Astrocyte of the spinal cord (primary cell): ENCODE results near the gene RPS27L.

Source experiments
- DNase-seq: peaks from one replicate; pipeline ENCODE4 v3.0.0; 2011; ENCODE audit warnings: low read depth, low spot score
- H3K4me3 ChIP-seq: 2 replicates; pipeline ENCODE4 v1.5.1; 2011; ENCODE audit warnings: low read depth, mild to moderate bottlenecking, low read length, moderate library complexity
- in situ Hi-C: cut with HindIII; loops from 2 replicates; pipeline ENCODE4 v1.10.0; 2017; ENCODE audit warnings: low sequenced_read_pairs
- TF ChIP-seq, protein P1 (sequence below): IDR thresholded peaks from 2 replicates; pipeline ENCODE4 v1.5.1; 2012; ENCODE audit warnings: low read depth, mild to moderate bottlenecking, low read length, inconsistent platforms

The RPS27L gene

DNA sequence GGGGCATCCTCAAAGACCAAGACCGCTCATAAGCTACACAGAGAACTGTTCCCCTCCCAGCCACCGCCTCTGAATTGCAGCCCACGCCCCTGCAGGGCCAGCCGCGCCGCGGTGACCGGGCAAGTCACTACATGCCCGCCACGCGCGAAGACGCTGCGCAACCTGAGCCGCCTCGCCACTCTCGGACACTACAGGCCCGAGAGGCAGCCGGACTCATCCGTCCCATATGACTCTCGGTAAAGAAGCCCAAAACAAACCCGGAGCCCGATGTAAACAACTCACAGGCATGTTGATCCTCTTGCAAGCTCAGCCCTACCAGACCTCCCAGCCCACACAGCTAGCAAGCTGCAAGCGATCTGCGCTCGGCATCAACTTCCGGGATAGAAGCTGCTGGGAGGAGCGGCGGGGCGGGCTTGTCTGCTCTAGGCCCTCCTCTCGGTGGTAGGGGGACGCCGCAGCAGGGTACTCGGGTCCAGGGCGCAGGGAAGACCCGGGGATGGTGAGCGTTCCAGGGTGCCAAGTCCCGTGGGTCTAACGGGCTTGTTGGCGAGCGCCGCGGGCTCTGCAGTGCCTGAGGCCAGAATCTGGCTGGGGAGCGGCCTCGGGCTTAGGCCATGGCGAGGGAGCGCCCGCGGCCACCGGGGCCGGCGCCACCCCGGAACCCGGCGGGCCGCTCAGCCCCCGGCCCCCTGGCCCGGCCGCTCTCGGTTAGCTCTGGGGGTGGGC lies at the start of gene RPS27L:
Gene RPS27L, minus strand, starts transcription at position 360 of the 726 bp plus-strand sequence. Its CDS starts 72 bp downstream, at position 288.
- H3K4me3 ChIP-seq: peak within 1 kb of the TSS; percentile 78
- DNase-seq: peak; percentile 96
- TF ChIP-seq, protein P1, sequence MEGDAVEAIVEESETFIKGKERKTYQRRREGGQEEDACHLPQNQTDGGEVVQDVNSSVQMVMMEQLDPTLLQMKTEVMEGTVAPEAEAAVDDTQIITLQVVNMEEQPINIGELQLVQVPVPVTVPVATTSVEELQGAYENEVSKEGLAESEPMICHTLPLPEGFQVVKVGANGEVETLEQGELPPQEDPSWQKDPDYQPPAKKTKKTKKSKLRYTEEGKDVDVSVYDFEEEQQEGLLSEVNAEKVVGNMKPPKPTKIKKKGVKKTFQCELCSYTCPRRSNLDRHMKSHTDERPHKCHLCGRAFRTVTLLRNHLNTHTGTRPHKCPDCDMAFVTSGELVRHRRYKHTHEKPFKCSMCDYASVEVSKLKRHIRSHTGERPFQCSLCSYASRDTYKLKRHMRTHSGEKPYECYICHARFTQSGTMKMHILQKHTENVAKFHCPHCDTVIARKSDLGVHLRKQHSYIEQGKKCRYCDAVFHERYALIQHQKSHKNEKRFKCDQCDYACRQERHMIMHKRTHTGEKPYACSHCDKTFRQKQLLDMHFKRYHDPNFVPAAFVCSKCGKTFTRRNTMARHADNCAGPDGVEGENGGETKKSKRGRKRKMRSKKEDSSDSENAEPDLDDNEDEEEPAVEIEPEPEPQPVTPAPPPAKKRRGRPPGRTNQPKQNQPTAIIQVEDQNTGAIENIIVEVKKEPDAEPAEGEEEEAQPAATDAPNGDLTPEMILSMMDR: no peak
- in situ Hi-C loops: no loop called here

DNA sequence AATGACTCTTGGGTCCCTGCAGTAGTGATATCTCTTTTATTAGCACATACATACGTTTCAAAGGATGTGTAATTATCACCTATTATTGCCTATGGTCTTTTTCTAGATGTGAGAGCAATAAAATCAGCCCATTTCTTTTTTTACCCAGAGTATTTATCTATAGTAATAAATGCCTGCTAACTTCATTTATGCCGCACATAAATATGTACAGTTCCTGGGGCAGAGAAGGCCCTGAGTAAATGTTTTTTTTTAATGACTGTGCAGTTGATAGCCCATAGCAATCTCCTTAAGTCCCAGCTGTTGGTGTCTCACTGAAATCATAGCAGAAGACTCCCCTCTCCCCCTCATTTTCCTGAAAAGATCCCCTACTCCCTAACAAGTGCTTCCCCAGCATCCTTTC lies 48.8 kb upstream of the RPS27L start:
- no peak for DNase-seq
- TF ChIP-seq, protein P1: no peak
- in situ Hi-C loops: no loop called here
- no peak overlapping the region for H3K4me3 ChIP-seq

DNA sequence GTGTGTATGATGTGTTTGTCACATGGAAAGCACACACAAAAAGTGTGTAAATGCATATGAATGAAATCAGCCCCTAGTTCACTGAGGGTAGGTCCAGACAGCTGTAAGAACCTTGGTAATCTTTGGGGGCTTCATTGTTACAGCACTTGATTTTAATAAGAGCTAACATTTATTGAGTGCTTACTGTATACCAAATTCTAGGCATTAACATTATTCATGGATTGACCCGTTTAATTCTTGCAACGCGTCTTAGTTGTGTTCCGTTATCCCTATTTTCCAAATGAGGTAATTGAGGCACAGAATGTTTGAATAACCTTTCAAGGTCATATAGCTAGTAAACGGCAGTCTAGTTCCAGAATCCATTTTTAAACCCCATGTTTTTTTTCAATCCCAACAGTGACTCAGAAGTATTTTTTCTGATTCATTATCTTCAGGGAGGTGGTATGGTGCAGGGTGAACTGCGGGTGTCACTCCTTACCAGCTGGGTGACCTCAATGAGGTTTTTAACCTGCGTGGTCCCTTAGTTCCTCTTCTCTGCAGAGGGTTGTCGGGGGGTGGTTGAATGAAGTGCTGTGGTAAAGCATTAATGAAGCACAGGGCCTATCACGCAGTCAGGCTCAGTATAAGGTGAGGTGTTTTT lies 46.3 kb upstream of the RPS27L start:
- no peak overlapping the region for H3K4me3 ChIP-seq
- TF ChIP-seq, protein P1: no peak
- peak; percentile 51 for DNase-seq
- in situ Hi-C loops: no loop called here

DNA sequence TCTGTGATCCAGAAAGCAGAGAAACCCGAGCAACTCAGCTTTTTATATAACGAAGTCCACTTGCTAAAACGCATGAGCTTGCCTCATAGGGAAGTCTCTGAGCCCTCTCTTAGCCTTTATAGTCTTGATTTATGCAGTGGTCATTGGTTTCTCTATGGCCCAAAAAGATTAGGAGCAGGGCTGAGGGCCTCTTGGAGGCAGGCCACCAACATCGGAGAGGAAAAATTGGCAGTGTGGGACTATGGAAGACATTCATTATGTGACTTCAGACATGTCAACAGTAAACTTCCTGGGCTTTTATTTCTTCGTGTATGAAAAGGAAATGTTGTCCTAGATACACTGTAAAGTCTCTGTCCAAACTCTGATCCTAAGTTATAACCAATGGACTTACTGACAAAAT lies 45.6 kb upstream of the RPS27L start:
- H3K4me3 ChIP-seq: no peak overlapping the region
- DNase-seq: no peak
- in situ Hi-C loops: no loop called here

DNA sequence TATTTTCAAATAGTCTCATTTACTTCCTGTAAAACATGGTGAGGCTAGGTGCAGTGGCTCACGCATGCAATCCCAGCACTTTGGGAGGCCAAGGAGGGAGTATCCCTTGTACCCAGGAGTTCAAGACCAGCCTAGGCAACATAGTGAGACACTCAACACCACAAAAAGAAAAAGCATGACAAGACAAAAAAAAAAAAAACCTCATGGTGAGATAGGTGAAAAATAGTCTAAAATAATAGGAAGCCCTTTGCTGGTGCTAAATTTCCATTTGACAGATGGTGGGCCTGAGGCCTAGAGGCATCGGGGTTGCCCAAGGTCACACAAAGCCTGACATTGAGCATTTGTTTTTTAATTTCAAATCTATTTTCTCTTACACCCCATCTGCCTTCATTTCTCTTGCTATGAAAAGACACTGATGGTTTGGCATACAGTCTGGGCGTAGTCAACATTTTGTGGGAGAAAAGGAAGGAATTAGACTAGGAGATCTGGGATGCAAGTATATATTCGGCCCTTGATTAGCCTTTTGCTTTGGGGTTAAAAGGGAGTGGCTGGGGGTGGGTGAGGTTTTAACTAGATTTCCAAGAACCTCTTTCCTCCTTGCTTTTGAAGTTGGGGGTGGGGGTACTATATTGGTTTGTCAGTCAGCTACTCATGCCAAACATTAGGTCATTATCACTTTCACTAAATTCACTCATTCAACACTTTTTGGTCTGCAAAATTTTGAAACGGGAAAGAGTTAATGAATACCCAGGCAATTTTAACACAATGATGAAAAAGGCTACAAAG lies 43.4 kb upstream of the RPS27L start:
- DNase-seq: no peak
- in situ Hi-C loops: no loop called here
- TF ChIP-seq, protein P1: no peak
- no peak overlapping the region for H3K4me3 ChIP-seq

More for the DNA sequence above, 45.6 kb upstream of the RPS27L start:
- TF ChIP-seq, protein P1: no peak

DNA sequence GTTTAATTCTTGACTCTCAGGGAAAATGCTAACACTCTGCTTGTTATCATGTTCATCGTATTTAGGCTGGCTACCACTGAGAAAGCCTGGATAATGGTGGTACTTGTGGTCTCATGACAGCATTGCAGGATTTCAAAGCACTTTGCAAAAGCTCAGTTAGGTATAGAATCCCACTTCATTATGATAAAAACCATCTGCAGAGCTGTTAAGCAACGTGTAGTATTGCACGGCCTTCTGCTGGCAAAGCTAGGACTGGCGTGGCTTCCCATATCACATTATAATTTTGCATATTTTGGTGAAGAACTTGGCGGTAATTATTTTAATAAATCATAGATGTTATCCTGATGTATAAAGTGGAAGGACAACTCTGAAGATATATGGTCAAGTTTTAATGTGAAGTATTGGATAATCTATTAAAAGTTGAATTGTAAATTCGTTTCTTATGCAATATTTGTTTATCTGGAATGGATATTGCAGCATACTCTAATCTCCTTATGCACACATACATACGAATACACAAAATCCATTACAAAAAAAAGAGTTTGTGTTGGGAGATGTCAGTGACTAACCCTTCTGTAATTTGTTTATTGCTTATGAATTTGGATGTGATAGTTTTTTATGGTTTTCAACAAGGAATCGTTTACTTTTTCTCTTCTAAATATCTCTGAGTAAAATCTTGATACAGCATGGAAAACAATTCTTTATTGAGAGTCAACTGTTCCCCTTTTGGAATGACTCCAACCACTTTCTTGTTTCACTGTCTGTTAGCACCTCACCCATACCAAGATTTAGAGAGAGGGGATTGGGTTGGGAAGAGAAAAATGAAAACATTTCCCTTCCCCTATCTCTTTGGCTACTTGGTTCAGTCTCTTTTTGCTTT lies 41.3 kb upstream of the RPS27L start:
- in situ Hi-C loops: no loop called here
- no peak overlapping the region for H3K4me3 ChIP-seq
- DNase-seq: no peak
- TF ChIP-seq, protein P1: no peak
